PC-9 (cell line): ENCODE results near the gene WDCP. TPM values are rescaled to one million over a fixed set of nuclear protein-coding genes. Genes with fewer than 3 reads are reported as not detected.

Source experiments
- BruUV-seq: library from RNA; stranded (reverse); fragments of 400-500 nt; replicated peaks from 2 replicates; lab custom pipeline; 2021; lab: Mats Ljungman, UMichigan
- CTCF ChIA-PET: fragments of 300-600 bp; sonication (Branson Sonifier 250); formaldehyde crosslinking; loops from one replicate; lab custom pipeline; 2022; ENCODE audit warnings: antibody characterized with exemption; lab: Charles Lee
- POLR2A ChIA-PET: fragments of 300-600 bp; sonication (Branson Sonifier 250); formaldehyde crosslinking; loops from one replicate; lab custom pipeline; 2022; ENCODE audit warnings: antibody characterized with exemption; ENCODE audit not compliant: unreplicated experiment; lab: Charles Lee
- DNase-seq, 2 experiments: peaks; one replicate each; pipeline versions ENCODE4 v3.0.0 to v3.0.0-alpha.2; 2015 to 2022; ENCODE audit warnings: mixed read lengths in 1 of 2
- H2AFZ ChIP-seq: fragments of 200-600 bp; sonication (generic); 2 replicates; pipeline ENCODE4 v1.8.1; 2017; ENCODE audit warnings: antibody characterized with exemption
- H3F3A ChIP-seq: fragments of 200-600 bp; sonication (generic); 2 replicates; pipeline ENCODE4 v1.8.1; 2017; ENCODE audit warnings: antibody characterized with exemption, mild to moderate bottlenecking, low read depth; ENCODE audit not compliant: insufficient read depth
- H3K27ac ChIP-seq: fragments of 200-600 bp; sonication (generic); 2 replicates; pipeline ENCODE4 v1.6.1; 2016; ENCODE audit warnings: mixed run types
- H3K27me3 ChIP-seq: fragments of 200-600 bp; sonication (generic); 2 replicates; pipeline ENCODE4 v1.6.1; 2016; ENCODE audit warnings: low read depth, mixed run types; ENCODE audit not compliant: insufficient read depth
- H3K36me3 ChIP-seq: fragments of 200-600 bp; sonication (generic); 2 replicates; pipeline ENCODE4 v1.6.1; 2016; ENCODE audit warnings: low read depth, mixed run types
- H3K4me1 ChIP-seq: fragments of 200-600 bp; sonication (generic); replicated peaks from 2 replicates; pipeline ENCODE4 v1.6.1; 2016; ENCODE audit warnings: mixed run types; ENCODE audit not compliant: insufficient read depth
- H3K4me2 ChIP-seq: fragments of 200-600 bp; sonication (generic); 2 replicates; pipeline ENCODE4 v1.6.1; 2017; ENCODE audit warnings: mixed run types
- H3K4me3 ChIP-seq: fragments of 200-600 bp; sonication (generic); 2 replicates; pipeline ENCODE4 v1.6.1; 2016; ENCODE audit warnings: mixed run types
- H3K79me2 ChIP-seq: fragments of 200-600 bp; sonication (generic); 2 replicates; pipeline ENCODE4 v1.6.1; 2017; ENCODE audit warnings: low read depth, mixed run types
- H3K9me2 ChIP-seq: fragments of 200-600 bp; sonication (generic); 2 replicates; pipeline ENCODE4 v1.8.1; 2017; ENCODE audit warnings: mild to moderate bottlenecking; ENCODE audit not compliant: insufficient read depth
- H3K9me3 ChIP-seq: fragments of 200-600 bp; sonication (generic); 2 replicates; pipeline ENCODE4 v1.8.1; 2016; ENCODE audit warnings: low read depth; ENCODE audit not compliant: insufficient read depth
- H4K20me1 ChIP-seq: fragments of 200-600 bp; sonication (generic); 2 replicates; pipeline ENCODE4 v1.8.1; 2017; ENCODE audit not compliant: insufficient read depth
- CTCF ChIP-seq: fragments of 200-600 bp; sonication (generic); conservative IDR thresholded peaks from 2 replicates; pipeline ENCODE4 v1.6.1; 2017; ENCODE audit warnings: mixed run types, antibody characterized with exemption, mild to moderate bottlenecking, moderate library complexity
- EZH2 ChIP-seq: fragments of 200-600 bp; sonication (generic); IDR thresholded peaks from 2 replicates; pipeline ENCODE4 v1.8.0; 2017; ENCODE audit warnings: antibody characterized with exemption, low read depth
- intact Hi-C: fragments of 100-400 bp; cut with micrococcal nuclease; formaldehyde crosslinking; loops from one replicate; pipeline ENCODE4 v1.10.0; 2022; ENCODE audit not compliant: unreplicated experiment
- total RNA-seq: library from RNA; stranded (reverse); gene quantifications from 2 replicates; pipeline ENCODE4 v1.2.3, GENCODE V29; 2021

Gene WDCP
- total RNA-seq, 1 experiment from 2014 or later = 13.5 TPM

- Histone ChIP-seq H3K4me1 (peaks cover 19% of the 10 kb centered on the region), H3K79me2 (no peaks in the 10 kb centered on the region), H3F3A (peaks cover 23% of the 10 kb centered on the region; the same call in 1 of the 2 replicates), H2AFZ (no peak overlapping the region), H3K36me3 (no peaks in the 10 kb centered on the region), H4K20me1 (no peaks in the 10 kb centered on the region), H3K27ac (no peak overlapping the region), H3K4me3 (no peak overlapping the region), H3K9me2 (no peaks in the 10 kb centered on the region), H3K9me3 (no peaks in the 10 kb centered on the region), H3K27me3 (no peaks in the 10 kb centered on the region), H3K4me2 (no peak overlapping the region)
- no peak for TF ChIP-seq EZH2
- no peak for TF ChIP-seq CTCF
- DNase-seq = no peak
- ChIA-PET POLR2A (no interaction called here), CTCF (no interaction called here)
- no TSS peak for BruUV-seq
- intact Hi-C loops = no loop called here
Observed at GRCh38 chr2:24024018-24024417, 23.2 kb downstream of the WDCP start.

- TF ChIP-seq EZH2 (no peak), CTCF (no peak)
- Histone ChIP-seq H3K79me2 (no peaks in the 10 kb centered on the region), H2AFZ (no peak overlapping the region), H3F3A (peaks cover 23% of the 10 kb centered on the region; the same call in 1 of the 2 replicates), H3K4me2 (no peak overlapping the region), H3K27me3 (no peaks in the 10 kb centered on the region), H3K36me3 (no peaks in the 10 kb centered on the region), H3K9me3 (no peaks in the 10 kb centered on the region), H3K4me3 (no peak overlapping the region), H3K9me2 (no peaks in the 10 kb centered on the region), H3K4me1 (peaks cover 19% of the 10 kb centered on the region), H3K27ac (no peak overlapping the region), H4K20me1 (no peaks in the 10 kb centered on the region)
- DNase-seq = no peak
- POLR2A ChIA-PET = no interaction called here
- intact Hi-C loops = no loop called here
- BruUV-seq = no TSS peak
- CTCF ChIA-PET = no interaction called here
Observed at GRCh38 chr2:24022975-24023575, 24.1 kb downstream of the WDCP start.

GRCh38 chr2:24022324-24022974 is 24.7 kb downstream of the WDCP start:
- ChIA-PET POLR2A (no interaction called here), CTCF (interaction anchor here (0.6 kb wide), 1 partner anchor 220 kb away, joined by 3 read pairs; no protein-coding TSS in a partner anchor)
- no peak for TF ChIP-seq EZH2
- no peak for TF ChIP-seq CTCF
- Histone ChIP-seq H3K4me1 (peaks cover 19% of the 10 kb centered on the region), H3F3A (peaks cover 25% of the 10 kb centered on the region; the same call in 1 of the 2 replicates), H4K20me1 (no peaks in the 10 kb centered on the region), H3K27ac (no peak overlapping the region), H3K9me2 (no peaks in the 10 kb centered on the region), H3K9me3 (no peaks in the 10 kb centered on the region), H2AFZ (no peak overlapping the region), H3K36me3 (no peaks in the 10 kb centered on the region), H3K79me2 (no peaks in the 10 kb centered on the region), H3K27me3 (no peaks in the 10 kb centered on the region), H3K4me2 (no peak overlapping the region), H3K4me3 (no peak overlapping the region)
- intact Hi-C loops = no loop called here
- DNase-seq = no peak
- BruUV-seq = no TSS peak
